Fibroblast of lung (primary cell): Measurements from ENCODE around the gene TMEM132C.

Experiments
- EZH2 ChIP-seq: IDR thresholded peaks from 2 replicates; pipeline ENCODE4 v1.5.1; 2012; ENCODE audit warnings: low read length, control low read depth, mild to moderate bottlenecking; ENCODE audit errors: missing control alignments
- TF ChIP-seq, protein P1 (sequence below), 2 donors: IDR thresholded peaks in 1 of 2; conservative IDR thresholded peaks in 1 of 2; 1 replicate in 1 of 2; 2 replicates in 1 of 2; pipeline ENCODE4 v1.5.1; 2011 to 2012; ENCODE audit warnings: low read length in 2 of 2, control low read depth in 1 of 2, inconsistent platforms in 1 of 2, low read depth in 1 of 2, mild to moderate bottlenecking in 1 of 2

DNA sequence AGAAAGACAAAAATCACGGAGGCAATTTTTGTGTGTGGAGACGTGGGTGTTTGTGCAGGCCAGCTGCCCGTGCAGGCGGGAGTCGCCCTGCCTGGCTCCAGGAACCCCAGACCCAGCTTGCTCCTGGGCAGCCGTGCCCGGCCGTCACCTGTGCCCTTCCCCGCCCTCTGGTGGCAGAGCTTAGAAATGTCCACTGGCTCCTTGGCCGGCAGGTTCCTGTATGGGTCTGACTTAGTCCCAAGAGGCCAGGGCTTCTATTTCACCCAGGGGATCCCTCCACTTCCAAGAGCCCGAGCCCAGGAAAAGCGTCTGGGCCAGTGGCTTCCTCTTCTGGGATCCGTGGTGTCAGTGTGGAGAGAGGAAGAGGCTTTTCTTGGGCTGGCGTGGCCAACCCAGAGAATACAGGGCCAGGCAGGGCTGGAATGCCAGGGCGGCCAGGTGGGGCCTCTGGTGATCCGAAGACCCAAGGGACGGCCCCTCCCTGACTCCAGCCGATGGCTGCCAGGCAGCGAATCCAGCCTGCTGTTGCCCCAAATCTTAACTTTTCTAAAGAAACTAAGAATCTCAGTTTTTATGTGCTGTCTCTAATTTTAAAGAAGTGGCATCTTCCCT, 120.9 kb downstream of the TMEM132C start:
- TF ChIP-seq, protein P1, sequence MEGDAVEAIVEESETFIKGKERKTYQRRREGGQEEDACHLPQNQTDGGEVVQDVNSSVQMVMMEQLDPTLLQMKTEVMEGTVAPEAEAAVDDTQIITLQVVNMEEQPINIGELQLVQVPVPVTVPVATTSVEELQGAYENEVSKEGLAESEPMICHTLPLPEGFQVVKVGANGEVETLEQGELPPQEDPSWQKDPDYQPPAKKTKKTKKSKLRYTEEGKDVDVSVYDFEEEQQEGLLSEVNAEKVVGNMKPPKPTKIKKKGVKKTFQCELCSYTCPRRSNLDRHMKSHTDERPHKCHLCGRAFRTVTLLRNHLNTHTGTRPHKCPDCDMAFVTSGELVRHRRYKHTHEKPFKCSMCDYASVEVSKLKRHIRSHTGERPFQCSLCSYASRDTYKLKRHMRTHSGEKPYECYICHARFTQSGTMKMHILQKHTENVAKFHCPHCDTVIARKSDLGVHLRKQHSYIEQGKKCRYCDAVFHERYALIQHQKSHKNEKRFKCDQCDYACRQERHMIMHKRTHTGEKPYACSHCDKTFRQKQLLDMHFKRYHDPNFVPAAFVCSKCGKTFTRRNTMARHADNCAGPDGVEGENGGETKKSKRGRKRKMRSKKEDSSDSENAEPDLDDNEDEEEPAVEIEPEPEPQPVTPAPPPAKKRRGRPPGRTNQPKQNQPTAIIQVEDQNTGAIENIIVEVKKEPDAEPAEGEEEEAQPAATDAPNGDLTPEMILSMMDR (conservative IDR thresholded peaks at IDR 0.05 in 1 of 2, IDR thresholded peaks at IDR 0.05 in 1 of 2; ENCODE audit: low read depth in 1 of 2, low read length in 2 of 2) = no peak
- TF ChIP-seq EZH2 = no peak
